ENCODE data around the gene BAG5. TPM values are rescaled to one million over a fixed set of nuclear protein-coding genes. Genes with fewer than 3 reads are reported as not detected.

Gene BAG5
- total and polyA plus RNA-seq, 2 of the 4 experiments (the other 2 are of a cell fraction) = 6.7 to 22.2 TPM

GRCh38 chr14:103547455-103547940 lies 15.0 kb downstream of the BAG5 start:
- peaks cover 6% of the 10 kb centered on the region; the same call in 1 of the 2 replicates for H3K9me1 ChIP-seq (ENCODE audit: insufficient read depth, low read length)

More at GRCh38 chr14:103547455-103547940, 15.0 kb downstream of the BAG5 start:
- H3K23ac ChIP-seq (ENCODE audit: low read depth, low read length) = no peak overlapping the region
- H4K91ac ChIP-seq (ENCODE audit: insufficient read depth, low read depth, low read length) = no peak overlapping the region
- H2AFZ ChIP-seq (replicated peaks; ENCODE audit: low read length, poor library complexity) = no peak overlapping the region
- no peak overlapping the region for H3K27ac ChIP-seq (ENCODE audit: insufficient read depth, low read length)
- no peaks in the 10 kb centered on the region for H3K36me3 ChIP-seq (ENCODE audit: control insufficient read depth, insufficient read depth, low read length)
- no peak overlapping the region for H3K56ac ChIP-seq (ENCODE audit: extremely low read depth, insufficient read depth, low read length)
- H3K9me3 ChIP-seq (ENCODE audit: control insufficient read depth, insufficient read depth, low read length) = no peaks in the 10 kb centered on the region
- no peak for ATAC-seq (ENCODE audit: low read depth)
- H2BK120ac ChIP-seq (ENCODE audit: low read depth, low read length) = no peak overlapping the region
- intact Hi-C loops (cut with micrococcal nuclease) (no loop called here), in situ Hi-C loops (cut with MboI; ENCODE audit: low sequenced_read_pairs) (no loop called here), dilution Hi-C loops (cut with HindIII; ENCODE audit: low sequenced_read_pairs, unreplicated experiment) (no loop called here)
- H2AK9ac ChIP-seq (replicated peaks; ENCODE audit: low read depth, low read length, poor library complexity) = no peak overlapping the region
- WGBS, 2 experiments (ENCODE audit: extremely low coverage in 2 of 2, insufficient read length in 1 of 2) = 79% methylated on average over 6 of the region's 11 CpGs; no CpG with 5 or more reads in 1 of the 2 experiments
- no peak overlapping the region for H4K8ac ChIP-seq (ENCODE audit: low read depth in 2 of 2, low read length in 2 of 2)
- TF ChIP-seq RFX5 (IDR thresholded peaks at IDR 0.05; ENCODE audit: low read depth, low read length) (no peak), MXI1 (IDR thresholded peaks at IDR 0.05; ENCODE audit: borderline replicate concordance, low read depth, low read length) (no peak), BHLHE40 (IDR thresholded peaks at IDR 0.05; ENCODE audit: low read depth, low read length) (no peak), MAFK (IDR thresholded peaks at IDR 0.05; ENCODE audit: low read depth, low read length) (no peak), RAD21 (IDR thresholded peaks at IDR 0.05; ENCODE audit: low read length) (no peak), FOS (IDR thresholded peaks at IDR 0.05; ENCODE audit: low read depth, low read length) (no peak), SMC3 (IDR thresholded peaks at IDR 0.05; ENCODE audit: low read depth, low read length) (no peak), MAZ (IDR thresholded peaks at IDR 0.05; ENCODE audit: borderline replicate concordance, low read depth, low read length) (no peak)
- TF ChIP-seq, protein P1, sequence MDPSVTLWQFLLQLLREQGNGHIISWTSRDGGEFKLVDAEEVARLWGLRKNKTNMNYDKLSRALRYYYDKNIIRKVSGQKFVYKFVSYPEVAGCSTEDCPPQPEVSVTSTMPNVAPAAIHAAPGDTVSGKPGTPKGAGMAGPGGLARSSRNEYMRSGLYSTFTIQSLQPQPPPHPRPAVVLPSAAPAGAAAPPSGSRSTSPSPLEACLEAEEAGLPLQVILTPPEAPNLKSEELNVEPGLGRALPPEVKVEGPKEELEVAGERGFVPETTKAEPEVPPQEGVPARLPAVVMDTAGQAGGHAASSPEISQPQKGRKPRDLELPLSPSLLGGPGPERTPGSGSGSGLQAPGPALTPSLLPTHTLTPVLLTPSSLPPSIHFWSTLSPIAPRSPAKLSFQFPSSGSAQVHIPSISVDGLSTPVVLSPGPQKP (IDR thresholded peaks at IDR 0.05; ENCODE audit: borderline replicate concordance, low read depth, low read length) = no peak
- TF ChIP-seq, protein P2, sequence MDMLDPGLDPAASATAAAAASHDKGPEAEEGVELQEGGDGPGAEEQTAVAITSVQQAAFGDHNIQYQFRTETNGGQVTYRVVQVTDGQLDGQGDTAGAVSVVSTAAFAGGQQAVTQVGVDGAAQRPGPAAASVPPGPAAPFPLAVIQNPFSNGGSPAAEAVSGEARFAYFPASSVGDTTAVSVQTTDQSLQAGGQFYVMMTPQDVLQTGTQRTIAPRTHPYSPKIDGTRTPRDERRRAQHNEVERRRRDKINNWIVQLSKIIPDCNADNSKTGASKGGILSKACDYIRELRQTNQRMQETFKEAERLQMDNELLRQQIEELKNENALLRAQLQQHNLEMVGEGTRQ (IDR thresholded peaks at IDR 0.05; ENCODE audit: low read depth, low read length) = no peak
- peaks cover 12% of the 10 kb centered on the region for H3K4me1 ChIP-seq (ENCODE audit: control insufficient read depth, insufficient read depth, low read length)
- no peaks in the 10 kb centered on the region for H3K27me3 ChIP-seq (ENCODE audit: control insufficient read depth, insufficient read depth, low read length)
- no peak overlapping the region for H3K14ac ChIP-seq (replicated peaks; ENCODE audit: low read depth, low read length)
- ChIA-PET CTCF (interaction anchor here (1.1 kb wide), 1 partner anchor 28 kb away, joined by 3 read pairs; no protein-coding TSS in a partner anchor), POLR2A (ENCODE audit: unreplicated experiment) (no interaction called here)
- H4K5ac ChIP-seq (ENCODE audit: low read depth, low read length) = no peak overlapping the region
- H3K4me2 ChIP-seq (ENCODE audit: low read depth, low read length) = no peak overlapping the region
- H3K4me3 ChIP-seq (ENCODE audit: insufficient read depth, low read depth, low read length) = no peak overlapping the region
- no peak overlapping the region for H2BK15ac ChIP-seq (ENCODE audit: low read depth, low read length)
- no peak overlapping the region for H2AK5ac ChIP-seq (ENCODE audit: low read depth, low read length)
- no peak overlapping the region for H3K9ac ChIP-seq (ENCODE audit: low read depth, low read length)
- peaks cover 8% of the 10 kb centered on the region; the same call in 1 of the 2 replicates for H4K20me1 ChIP-seq (ENCODE audit: insufficient read depth, low read length)
- H2BK20ac ChIP-seq (ENCODE audit: low read depth, low read length) = no peak overlapping the region
- no peak overlapping the region for H2BK5ac ChIP-seq (ENCODE audit: low read depth, low read length, poor library complexity, severe bottlenecking)
- H3K79me1 ChIP-seq (ENCODE audit: low read depth in 1 of 2, low read length in 2 of 2) = peaks cover 0 to 10% of the 10 kb centered on the region in 2 experiments; a peak in 2 of 4 replicates
- no peak overlapping the region for H3K18ac ChIP-seq (ENCODE audit: low read depth, low read length)
- H3K4ac ChIP-seq (ENCODE audit: low read depth, low read length) = no peak overlapping the region
- no peak for DNase-seq
- no TSS peak for BruUV-seq (replicated peaks)
